Panc1 (cell line): ENCODE data around the gene ST6GALNAC6.

Experiments used
- POLR2AphosphoS5 ChIP-seq: IDR thresholded peaks from 2 replicates; pipeline ENCODE4 v1.6.1; 2012; ENCODE audit warnings: mild to moderate bottlenecking, low read depth, low read length, moderate library complexity
- TF ChIP-seq, protein P1 (sequence below): fragments of 450-650 bp; IDR thresholded peaks from 2 replicates; pipeline ENCODE4 v1.5.1; 2017; ENCODE audit warnings: mild to moderate bottlenecking

DNA sequence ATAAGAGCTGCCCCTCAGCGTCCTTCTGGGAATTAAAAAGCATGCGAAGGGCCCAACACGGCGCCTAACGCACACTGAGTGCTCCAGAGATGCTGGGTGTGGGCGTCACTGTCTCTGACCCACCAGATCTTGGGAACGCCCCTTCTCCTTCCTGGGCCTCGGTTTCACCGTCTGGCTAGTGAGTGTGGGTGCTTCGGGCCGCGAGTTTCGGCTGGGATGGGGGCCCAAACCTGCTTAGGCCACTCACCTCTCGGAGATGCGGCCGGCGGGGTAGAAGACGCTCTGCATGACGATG is 27.4 kb upstream of the ST6GALNAC6 start:
- TF ChIP-seq, protein P1, sequence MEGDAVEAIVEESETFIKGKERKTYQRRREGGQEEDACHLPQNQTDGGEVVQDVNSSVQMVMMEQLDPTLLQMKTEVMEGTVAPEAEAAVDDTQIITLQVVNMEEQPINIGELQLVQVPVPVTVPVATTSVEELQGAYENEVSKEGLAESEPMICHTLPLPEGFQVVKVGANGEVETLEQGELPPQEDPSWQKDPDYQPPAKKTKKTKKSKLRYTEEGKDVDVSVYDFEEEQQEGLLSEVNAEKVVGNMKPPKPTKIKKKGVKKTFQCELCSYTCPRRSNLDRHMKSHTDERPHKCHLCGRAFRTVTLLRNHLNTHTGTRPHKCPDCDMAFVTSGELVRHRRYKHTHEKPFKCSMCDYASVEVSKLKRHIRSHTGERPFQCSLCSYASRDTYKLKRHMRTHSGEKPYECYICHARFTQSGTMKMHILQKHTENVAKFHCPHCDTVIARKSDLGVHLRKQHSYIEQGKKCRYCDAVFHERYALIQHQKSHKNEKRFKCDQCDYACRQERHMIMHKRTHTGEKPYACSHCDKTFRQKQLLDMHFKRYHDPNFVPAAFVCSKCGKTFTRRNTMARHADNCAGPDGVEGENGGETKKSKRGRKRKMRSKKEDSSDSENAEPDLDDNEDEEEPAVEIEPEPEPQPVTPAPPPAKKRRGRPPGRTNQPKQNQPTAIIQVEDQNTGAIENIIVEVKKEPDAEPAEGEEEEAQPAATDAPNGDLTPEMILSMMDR: no peak
- no peak for TF ChIP-seq POLR2AphosphoS5
